GM19438 (cell line): ENCODE results near the gene SCARB1.

ENCODE experiments used
- ATAC-seq: cut with Tn5 transposase; IDR thresholded peaks from one replicate; pipeline ENCODE4 v1.9.1; 2021; ENCODE audit warnings: low read depth; ENCODE audit not compliant: unreplicated experiment

Gene SCARB1

DNA sequence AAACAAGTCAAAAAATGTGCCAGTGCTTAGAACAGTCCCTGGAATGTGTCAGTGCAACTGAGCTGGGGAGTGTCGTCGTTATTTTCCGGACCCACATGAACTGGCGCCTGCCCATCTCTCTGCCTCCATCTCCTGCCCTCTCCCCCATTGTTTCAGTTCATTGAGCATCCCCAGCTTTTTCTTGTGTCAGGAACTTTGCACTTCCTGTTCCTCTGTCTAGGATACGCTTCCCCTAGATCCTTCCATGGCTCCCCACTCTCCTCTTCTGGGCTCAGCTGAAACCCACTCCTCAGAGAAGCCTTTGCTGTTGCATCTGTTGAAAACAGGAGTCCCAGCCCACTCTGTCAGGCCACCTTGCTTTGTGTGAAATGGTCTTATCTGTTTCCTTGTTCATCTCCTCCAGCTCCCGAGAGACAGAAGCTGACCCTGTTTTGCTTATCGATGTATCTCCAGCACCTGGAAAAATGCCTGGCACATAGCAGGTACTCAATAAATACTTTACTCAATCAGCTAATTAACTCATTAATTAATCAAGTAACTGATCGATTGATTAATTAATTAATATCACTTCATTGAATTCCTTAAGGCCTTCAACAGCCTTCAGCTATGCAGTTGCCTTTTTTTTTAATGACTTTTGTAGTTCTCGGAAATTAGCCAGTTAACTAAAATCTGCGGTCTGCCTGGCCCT is 2.7 kb upstream of the SCARB1 start:
- ATAC-seq, result no peak

GRCh38 chr12:124865728-124866127 is 2.1 kb upstream of the SCARB1 start:
- ATAC-seq, result no peak

DNA sequence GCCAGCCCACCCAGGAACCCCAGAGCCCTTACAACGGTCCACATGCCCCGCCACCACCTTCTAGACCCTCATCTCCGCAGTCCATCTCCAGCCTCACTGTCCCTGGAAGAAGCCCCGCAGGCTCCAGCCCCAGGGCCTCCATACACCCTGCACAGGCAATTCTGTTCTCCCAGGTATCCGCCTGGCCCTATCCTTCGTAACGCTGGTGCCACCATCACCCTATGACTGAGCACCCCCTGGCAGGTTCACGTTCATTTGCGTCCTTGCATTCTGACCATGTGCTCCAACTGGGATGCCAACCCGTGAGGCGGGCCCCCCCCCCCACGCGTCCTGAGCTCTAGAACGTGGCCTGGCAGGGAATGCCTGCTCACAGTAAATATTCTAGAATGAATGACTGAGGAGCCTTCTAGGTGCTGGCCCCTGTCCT is 675 bp upstream of the SCARB1 start:
- ATAC-seq, result no peak

DNA sequence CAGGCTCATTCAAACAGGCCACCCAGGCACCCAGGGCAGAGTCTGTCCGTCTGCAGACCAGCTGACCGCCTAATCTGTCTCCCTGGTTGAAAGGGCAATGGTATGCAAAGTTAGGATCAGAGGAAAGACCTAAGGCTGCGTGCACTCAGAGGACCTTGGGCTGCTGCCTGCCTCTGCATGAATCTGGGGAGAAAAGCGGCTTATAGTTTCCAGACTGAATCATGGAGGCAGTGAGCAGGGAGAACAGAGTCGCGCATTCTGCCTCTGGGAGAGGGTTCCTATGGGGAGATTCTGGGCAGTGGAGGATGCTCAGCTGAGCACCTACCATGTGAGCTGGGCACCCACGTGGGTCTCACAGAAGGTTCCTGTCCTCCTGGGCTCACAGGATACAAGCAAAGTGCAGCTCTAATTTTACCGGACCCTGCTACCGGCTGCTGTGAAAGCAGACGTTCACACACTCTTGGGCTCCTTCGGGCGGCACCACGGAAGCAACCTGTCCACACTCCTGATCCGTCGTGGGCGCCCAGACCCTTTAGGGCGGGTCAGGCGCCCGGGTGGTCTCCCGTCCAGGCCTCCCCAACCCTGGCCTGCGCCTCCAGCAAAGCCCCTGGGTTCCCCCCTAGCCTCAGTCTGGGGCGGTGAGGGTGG is 772 bp downstream of the SCARB1 start:
- peak; percentile 7 for ATAC-seq

DNA sequence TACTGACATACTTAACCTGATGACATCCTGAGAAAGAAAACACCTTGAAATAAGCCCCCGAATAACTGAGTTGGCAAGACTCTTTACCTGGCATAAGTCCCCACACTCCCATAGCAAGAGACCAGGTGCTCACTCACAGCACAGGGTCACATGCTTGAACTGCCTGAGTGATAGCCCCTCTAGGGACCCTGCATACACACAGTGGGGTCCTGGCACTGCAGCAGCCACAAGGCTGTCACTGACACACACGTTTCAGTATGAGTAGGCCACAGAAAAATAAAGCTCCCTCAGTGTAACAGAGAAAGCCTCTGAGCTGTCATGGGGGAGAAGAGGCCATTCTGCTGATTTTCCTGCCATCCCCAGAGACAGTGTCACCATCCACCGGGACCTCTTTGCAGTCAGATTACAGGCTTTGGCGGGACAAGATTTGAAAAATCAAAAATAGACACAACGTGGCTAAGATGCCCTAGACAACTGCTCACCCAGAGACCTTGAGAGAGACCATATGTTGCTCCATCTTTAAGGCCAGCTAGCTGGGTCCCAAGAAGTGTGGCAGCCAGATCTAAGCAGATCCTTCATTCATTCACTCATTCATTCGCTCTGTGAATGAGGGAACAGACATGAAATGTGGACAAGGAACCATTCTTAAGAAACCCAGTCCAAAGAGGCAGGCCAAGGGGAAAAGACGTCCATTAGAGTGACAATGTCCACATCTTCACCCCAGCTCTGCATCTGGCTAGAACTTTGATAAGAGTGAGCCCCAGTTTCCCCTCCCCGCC is 1.6 kb downstream of the SCARB1 start:
- peak; percentile 6 for ATAC-seq

- ATAC-seq, result peak; percentile 31
Measured at GRCh38 chr12:124861492-124861891, 2.2 kb downstream of the SCARB1 start.

DNA sequence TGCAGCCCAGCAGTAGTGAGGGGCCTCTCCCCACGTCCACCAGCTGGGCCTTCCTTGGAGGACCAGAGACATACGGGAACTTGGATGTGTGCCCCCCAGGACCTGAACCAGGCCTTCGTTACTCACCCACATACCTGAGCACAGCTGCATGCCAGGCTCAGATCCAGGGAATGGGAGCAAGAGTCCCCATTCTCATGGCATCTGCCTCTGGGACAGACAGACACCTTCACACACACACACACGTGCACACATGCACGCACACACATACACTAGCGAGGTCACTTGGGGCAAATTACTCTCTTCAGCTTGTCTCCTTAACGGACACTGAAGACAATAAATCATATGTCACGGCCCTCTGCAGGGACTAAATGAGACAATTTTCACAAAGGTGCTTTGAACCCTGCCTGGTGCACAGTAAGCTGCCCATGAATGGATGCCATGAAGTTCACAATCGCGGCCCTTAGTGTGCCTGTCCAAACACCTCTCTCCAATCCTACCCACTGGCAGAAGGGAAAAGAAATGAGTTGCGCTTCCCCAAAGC is 5.7 kb downstream of the SCARB1 start:
- no peak for ATAC-seq

- ATAC-seq, result no peak
Measured at GRCh38 chr12:124856842-124857178, 6.9 kb downstream of the SCARB1 start.

DNA sequence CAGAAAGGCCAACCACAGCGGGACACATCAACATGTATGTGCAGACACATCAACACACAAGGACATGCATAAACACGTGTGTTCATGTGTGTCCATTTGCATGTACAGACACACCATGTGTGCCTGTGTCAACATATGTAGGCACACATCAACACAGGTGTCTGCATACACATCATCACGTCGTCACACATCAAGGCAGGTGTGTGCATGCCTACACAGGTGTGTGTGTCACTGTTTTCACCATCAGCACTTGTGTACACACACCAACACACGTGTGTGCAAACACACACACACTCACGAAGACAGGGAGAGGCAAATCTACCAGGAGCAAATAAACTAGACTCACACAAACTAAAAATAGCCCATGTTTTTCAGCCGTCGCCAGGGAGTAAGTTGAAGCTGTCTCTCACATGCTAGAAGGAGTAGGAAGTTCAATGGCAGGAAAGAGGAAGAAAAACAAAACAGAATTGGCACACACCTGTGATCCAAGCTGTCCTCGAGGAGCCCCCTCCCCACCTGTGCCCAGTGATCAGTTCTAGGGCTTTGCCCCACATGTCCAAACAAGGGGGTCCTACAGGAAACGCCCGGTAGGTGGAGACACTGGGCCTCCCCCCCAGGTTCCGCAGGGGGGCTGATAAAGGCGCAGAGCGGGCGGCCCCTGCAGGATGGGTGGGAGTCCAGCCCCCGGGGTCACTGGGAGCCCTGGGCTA is 7.4 kb downstream of the SCARB1 start:
- ATAC-seq, result no peak

DNA sequence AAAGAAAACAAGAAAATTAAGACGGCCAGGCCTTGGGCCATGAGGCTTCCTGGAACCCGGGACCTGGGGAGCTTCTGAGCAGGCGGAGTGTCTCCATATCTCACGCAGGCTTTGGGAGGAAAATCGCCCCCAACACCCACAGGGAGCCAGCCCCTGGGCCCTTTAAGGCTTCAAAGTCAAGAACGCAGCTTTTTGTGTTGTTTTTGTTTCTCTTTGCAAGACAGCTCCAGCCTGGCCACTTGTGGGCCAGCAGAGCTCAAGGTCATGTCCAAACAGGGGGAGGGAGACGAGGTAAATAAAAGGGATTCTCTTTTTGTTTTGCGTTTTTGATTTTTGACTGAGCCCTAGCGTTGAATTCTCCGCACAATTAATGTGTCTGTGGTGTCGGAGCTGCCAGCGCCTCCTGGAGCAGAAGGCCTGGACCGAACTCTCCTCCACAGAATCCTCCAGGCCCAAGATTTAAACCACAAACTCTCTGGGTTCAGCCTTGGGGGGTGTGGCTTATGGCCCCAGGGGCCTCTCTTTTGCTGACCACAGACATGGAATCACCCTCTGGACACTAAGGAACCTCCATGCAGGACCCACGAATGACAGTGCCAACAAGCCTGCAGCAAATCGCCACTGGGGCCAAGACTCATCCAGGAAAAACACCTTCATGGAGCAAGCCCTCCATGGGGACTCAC is 8.2 kb downstream of the SCARB1 start:
- no peak for ATAC-seq

DNA sequence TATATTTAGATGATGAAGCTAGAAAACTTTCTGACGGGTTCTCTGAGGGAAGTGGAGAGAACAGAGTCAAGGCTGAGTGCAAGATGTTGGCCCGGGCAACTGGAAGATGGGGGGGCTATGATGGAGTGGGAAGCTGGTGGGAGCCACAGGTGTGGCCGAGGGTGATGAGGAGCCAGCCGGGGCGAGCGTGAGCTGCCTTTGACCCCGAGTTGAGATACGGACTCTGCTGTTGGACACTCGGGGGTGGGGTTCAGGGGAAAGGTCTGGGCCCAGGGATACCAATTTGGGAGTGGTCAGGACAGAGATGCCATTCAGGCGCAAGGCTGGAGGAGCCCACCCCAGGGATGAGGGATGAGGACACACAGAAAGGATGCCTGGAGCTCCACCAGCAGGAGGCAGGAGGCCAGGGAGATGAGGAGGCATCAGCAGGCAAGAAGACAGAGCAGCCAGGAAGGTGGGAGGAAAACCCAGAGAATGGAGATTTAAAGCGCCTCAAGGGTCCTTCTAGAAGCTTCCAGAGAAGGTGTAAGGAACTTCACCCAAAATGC is 9.0 kb downstream of the SCARB1 start:
- no peak for ATAC-seq

GRCh38 chr12:124853781-124854636 is 9.7 kb downstream of the SCARB1 start:
- ATAC-seq, result no peak

DNA sequence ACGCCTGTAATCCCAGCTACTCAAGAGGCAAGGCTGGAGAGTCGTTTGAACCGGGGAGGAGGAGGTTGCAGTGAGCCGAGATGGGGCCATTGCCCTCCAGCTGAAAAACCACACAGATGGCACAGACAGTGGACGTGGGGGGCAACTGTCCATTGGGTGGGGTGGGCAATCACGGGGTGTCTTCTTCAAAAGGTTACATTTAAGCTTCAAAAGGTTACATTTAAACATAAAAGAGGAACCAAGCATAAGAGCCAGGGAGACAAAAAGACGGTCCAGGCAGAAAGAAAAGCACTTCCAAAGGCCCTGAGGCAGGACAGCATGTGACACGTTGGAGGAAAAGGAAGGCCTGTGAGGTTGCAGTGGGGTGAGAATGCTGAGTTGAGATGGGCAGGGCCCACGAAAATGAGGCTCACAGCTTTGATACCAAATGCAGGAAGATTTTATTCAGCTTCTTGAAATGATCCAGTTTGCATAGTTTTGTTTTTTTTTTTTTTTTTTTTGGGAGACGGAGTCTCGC is 10.7 kb downstream of the SCARB1 start:
- ATAC-seq, result no peak

DNA sequence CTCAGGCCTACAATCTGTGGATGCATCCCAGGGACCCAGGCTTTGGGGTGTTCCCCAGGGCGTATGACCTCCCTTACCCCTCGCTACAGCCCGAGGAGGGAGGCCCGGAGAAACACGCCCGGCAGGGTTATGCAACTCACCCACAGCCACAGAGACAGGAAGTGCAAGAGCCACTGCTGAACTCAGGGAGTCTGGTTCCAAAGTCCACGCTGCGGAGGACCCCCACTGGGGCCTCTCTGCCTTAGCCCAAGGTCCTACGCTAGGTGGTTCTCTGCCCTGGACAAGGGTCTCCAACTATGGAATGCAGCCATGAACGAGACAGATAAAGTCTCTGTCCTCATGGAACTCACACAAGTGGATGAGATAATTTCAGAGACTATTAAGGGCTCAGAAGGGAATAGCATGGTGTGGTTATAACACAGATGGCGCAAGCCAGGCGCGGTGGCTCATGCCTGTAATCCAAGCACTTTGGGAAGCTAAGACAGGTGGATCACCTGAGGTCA is 11.3 kb downstream of the SCARB1 start:
- no peak for ATAC-seq

DNA sequence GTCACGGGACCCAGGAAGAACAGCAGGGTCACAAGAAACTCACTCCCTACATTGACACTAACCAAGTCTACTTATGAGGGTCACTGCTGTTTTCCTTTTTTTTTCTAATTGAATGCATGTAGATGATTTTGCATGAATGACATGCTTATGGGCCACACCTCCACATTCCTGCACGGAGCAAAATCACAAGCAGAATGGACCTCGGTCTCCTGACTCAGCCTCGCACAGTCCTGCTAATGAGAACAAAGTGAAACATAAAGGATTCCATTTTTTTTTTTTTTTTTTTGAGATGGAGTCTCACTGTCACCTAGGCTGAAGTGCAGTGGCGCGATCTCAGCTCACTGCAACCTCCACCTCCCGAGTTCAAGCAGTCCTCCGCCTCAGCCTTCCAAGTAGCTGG is 12.3 kb downstream of the SCARB1 start:
- no peak for ATAC-seq

DNA sequence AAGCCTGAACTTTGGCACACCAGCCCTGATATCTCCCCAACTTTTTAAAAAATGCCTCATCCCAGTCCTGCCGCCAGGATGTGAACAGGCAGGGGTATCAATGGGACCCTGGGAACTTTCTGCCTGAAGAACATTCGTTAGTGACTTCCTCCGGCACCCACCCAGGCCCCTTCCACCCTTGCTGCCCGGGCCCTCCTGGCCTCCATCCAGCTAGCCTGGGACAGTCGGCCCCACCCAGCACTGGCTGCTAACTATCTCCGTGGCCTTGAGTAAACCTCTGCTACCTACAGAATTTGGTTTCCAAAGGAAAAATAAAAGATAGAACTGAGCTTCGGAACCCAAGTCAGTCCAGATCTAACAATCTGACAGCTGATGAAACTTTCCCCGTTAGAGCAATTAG is 14.3 kb downstream of the SCARB1 start:
- ATAC-seq, result no peak

GRCh38 chr12:124848621-124849380 is 14.9 kb downstream of the SCARB1 start:
- ATAC-seq, result no peak
